MV-4-11 (cell line): ENCODE results near the gene PLSCR3.
"Not testable (repeated sequence)": the region's sequence is repeated elsewhere in the genome, so short reads cannot be mapped to it uniquely, and the experiment has no call there.

Experiments
- DNase-seq: peaks from one replicate; lab custom pipeline; 2025; lab: John Stamatoyannopoulos, UW

Gene PLSCR3

DNA sequence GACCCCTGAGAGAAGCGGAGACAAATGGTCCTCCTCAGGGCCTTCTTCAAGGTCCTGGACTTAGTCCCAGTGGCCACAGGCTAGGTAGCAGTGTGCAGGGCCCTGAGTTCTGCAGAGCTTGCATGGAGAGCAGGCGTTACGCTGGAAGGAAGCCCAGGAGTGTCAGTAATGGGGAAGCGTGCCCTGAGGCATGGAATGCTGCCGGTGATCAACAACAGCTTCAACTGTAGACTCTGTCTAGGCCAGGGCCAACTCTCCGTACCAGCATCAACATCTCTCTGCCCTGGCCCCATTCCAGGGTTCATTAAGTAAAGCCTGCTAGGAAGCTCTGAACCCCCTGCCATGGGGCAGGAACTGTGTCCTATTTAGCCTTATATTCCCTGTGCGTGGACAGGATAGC lies 14.0 kb downstream of the PLSCR3 start:
- DNase-seq: no peak

DNA sequence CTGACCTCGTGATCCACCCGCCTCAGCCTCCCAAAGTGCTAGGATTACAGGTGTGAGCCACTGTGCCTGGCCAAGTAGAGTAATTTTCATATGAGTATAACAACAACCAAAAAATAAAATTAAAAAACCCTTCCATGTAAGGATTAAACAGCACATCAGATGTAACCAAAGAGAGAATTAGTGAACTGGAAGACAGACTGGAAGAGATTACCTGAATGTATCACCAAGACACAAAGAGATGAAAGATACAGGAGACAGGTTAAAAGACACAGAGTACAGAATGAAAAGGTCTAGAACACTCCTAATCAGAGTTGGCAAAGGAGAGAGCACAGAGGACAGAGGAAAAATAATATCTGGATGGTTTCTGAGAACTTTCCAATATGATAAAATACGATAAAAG lies 15.2 kb downstream of the PLSCR3 start:
- no peak for DNase-seq

DNA sequence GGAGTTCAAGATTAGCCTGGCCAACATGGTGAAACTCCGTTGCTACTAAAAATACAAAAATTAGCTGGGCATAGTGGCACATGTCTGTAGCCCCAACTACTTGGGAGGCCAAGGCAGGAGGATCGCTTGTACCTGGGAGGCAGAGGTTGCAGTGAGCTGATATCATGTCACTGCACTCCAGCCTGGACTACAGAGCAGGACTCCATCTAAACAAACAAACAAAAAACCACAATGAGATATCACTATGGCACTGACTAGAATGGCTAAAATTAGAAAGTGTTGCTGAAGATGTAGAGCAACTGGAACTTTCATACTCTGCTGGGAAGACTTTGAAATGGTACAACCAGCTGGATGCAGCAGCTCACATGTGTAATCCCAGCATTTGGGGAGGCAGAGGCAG lies 20.0 kb downstream of the PLSCR3 start:
- DNase-seq: no peak

DNA sequence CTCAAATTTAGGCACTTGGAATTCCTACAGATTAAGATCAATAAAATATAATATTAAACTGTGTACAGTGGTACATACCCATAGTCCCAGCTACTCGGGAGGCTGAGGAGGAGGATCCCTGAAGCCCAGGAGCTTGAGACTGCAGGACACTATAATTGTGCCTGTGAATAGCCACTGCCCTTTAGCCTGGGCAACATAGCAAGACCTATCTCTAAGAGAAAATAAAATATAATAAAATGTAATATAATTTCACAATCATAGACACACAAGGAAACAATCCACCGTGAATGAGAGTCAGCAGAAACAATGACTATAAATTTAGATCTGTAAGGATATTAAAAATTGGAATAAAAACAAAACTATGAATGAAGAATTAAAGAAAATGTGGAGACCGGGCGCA lies 23.5 kb downstream of the PLSCR3 start:
- no peak for DNase-seq

DNA sequence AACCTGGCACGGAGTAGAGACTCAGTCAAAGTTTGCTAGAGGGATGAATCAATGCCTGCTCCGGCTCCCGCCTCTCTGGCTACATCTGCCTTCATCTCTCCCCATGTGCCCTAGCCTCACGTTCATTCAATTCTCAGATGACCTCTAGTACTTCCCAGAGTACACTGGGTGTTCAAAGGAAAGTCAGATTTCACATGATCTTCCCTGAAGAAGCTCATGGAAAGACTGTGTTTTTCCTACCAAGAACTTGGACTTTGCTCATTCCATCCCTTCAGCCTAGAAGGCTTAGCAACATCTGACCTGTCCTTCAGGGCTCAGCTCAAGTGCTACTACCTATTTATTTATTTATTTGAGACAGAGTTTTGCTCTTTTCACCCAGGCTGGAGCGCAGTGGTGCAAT lies 24.5 kb downstream of the PLSCR3 start:
- DNase-seq: no peak

DNA sequence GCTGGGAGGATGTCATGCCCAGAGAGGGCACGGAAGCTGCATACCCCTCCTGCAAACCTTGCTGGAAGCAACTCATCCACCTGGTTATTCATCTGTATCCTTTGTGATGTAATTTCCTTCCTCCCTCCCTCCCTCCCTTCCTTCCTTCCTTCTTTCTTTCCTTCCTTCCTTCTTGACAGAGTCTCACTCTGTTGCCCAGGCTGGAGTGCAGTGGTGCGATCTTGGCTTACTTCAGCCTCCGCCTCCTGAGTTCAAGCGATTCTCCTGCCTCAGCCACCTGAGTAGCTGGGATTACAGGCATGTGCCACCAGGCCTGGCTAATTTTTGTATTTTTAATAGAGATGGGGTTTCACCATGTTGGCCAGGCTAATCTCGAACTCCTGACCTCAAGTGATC lies 25.7 kb downstream of the PLSCR3 start:
- DNase-seq: not testable (repeated sequence)

DNA sequence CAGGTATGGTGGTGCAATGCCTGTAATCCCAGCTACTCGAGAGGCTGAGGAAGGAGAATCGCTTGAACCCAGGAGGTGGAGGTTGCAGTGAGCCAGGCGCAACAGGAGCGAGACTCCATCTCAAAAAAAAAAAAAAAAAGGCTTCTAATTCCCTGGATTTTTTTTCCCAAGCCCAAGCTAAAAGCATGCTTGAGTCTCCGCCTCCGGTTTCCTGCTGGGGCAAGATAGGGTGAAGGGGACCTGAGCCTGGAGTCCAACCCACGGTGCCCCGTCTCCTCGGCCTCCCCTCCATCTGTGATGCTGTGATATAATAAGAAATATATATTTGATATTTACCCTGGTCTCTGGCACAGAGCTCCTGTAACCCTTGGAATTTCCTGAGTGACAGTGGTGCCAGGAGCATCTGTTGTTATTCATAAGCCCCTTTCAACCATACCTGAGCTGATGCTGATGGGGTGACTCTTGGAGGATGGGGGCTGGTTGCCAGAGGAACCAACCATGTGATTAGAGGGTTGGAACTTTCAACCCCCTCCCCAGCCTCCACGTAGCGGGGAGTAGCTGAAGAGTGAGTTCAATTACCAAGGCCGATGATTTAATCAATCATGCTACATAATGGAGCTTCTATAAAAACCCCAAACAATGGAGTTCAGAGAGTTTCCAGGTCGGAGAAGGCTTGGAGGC lies 26.3 kb downstream of the PLSCR3 start:
- DNase-seq: no peak

DNA sequence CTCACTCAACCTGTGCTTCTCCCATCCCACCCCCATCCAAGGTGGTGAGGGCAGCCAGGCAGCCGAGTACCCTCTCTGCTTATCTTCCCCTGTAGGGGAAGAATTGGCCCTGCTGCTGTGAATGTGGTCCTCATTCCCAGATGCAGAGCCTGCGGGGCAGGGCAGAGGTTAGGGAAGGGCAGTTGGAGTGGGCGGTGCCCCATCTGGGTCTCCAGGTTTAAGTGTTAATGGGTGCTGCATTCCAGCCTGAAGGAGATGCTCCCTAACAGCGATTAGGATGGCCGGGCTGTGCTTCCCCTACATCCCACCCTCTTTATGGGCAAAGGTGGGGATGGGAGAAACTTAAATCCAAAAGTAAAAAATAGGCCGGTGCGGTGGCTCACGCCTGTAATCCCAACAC lies 27.2 kb downstream of the PLSCR3 start:
- no peak for DNase-seq

DNA sequence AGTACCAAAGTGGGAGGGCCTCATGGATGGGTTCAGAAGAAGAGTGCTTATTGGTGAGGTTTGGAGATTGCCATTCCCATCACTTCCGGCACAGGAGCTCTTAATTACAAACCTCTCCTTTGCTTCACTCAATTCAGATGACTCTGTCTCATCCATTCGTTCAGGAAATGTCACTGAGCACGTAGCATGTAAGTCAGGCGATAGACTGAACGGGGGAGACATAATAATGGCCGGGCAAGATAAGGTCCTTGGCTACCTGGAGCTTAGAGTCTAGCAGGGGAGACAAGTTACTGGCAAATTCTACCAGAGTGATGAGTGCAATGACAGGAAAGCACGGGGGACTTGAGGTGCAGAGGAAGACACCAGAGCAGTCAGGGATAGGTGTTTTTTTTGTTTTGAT lies 28.4 kb downstream of the PLSCR3 start:
- DNase-seq: not testable (repeated sequence)

DNA sequence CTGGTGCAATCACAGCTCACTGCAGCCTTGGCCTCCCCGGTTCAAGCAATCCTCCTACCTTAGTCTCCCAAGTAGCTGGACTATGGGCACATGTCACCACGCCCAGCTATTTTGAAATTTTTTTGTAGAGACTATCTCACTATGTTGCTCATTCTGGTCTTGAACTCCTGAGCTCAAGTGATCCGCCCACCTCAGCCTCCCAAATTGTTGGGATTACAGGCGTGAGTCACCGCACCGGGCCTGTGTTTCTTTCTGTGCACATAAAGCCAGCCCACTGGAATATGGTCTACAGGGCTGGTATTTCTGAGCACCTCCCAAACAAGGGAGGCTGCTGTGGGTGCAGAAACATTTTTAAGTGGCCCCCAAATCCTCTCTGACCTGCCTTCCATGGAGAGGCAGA lies 31.0 kb downstream of the PLSCR3 start:
- no peak for DNase-seq

DNA sequence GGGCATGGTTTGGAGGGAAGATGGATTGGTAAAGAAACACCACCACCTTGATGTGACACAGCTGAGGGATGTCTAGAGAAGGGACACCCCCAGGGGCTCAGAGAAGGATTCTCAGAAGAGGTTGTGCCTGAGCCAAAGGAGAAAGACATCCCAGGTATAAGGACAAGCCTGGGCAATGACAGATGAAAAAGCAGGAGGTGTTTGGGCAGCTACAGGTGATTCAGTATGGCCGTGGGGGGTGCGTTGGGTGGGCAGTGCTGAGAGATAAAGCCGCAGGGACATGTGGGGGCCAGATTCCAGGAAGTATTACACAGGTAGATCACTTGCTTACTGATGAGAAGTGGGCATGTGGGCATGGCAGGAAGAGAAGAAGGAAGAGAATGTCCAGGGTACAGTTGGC lies 32.4 kb downstream of the PLSCR3 start:
- no peak for DNase-seq

DNA sequence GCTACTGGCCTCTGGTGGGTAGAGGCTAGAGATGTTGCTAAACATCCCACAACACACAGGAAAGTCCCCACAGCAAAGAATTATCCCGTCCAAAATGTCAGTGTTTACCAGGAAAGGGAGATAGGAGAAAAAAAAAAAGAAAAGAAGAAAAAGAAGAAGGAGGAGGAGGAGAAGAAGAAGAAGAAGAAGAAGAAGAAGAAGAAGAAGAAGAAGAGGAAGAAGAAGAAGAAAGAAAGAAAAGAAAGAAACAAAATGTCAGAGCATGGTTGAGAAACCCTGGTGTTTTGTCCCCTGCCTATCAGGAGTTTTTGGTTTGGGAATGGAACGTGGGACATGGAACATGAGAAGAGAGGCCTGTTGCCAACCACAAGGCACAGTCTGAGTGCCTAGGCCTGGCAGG lies 36.9 kb downstream of the PLSCR3 start:
- no peak for DNase-seq

DNA sequence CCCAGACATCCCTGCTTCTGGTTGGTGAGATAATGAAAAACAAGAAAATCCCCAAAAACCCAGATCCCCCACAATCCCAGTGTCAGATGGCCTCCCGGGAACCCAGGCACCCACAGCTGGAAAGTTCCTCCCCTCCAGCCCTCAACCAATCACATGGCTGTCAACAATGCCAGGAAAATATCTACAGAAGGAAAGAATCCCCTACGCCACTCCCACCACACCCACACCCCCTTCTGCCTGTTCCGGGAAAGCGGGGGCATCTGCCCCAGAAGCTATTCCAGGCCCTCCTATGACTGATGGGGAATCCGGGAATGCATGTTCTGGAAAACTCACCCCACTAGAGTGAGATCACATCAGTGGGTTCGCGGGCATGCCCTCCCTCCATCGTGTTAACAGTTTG lies 37.6 kb downstream of the PLSCR3 start:
- DNase-seq: no peak

DNA sequence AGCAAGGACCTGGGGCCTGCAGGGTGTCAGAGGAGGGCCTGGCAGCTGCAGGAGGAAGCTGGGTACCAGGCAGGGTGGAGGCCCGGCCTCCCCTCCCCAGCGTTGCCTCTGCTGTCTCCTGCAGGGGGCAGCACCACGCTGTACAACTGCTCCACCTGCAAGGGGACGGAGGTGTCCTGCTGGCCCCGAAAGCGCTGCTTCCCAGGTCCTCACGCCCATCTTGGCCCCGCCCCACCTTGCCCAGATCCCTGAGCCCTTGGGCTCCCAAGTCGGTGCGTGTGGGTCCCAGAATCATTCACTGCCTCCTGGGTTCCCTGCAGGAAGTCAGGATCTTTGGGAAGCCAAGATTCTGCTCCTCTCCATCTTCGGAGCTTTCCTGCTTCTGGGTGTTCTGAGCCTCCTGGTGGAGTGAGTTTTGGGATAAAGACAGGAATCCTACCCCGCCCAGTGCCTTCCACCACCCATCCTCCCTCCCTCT lies 38.2 kb downstream of the PLSCR3 start:
- DNase-seq: peak; percentile 69

DNA sequence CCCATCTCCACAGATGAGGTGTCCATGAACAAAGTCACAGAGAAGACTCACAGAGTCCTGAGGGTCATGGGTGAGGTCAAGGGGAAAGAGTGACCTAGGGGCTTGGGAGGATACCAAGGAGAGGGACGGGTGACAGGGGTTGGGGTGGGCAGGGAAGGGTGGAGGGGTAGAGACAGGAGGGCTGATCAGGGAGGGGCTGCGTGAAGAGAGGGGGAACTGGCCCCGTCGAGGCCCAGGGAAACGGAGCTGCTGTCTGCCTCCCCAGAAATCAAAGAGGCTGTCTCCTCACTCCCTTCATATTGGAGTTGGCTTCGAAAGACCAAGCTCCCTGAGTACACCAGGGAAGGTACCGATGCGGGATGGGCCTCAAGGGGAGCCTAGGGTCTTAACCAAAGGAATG lies 38.8 kb downstream of the PLSCR3 start:
- no peak for DNase-seq

DNA sequence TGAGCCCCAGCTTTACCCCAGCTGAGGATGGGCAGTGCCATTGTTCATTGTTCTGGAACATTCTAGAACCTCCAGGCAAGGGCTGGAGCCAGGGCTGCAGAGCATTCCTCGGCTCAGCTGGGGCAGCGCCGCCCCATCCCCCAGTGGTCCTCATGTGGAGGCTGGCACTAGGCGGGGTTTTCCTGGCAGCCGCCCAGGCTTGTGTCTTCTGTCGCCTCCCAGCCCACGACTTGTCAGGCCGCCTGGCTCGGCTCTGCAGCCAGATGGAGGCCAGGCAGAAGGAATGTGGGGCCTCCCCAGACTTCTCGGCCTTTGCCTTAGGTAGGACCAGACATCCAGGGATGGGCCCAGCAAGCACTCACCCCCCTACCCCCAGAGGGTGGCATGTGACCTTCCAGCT lies 39.3 kb downstream of the PLSCR3 start, which contains the start of gene TMEM95:
TMEM95 (plus strand) TSS at position 104 of the 400 bp plus-strand sequence; CDS start at position 153, 49 bp downstream.
- no peak for DNase-seq

DNA sequence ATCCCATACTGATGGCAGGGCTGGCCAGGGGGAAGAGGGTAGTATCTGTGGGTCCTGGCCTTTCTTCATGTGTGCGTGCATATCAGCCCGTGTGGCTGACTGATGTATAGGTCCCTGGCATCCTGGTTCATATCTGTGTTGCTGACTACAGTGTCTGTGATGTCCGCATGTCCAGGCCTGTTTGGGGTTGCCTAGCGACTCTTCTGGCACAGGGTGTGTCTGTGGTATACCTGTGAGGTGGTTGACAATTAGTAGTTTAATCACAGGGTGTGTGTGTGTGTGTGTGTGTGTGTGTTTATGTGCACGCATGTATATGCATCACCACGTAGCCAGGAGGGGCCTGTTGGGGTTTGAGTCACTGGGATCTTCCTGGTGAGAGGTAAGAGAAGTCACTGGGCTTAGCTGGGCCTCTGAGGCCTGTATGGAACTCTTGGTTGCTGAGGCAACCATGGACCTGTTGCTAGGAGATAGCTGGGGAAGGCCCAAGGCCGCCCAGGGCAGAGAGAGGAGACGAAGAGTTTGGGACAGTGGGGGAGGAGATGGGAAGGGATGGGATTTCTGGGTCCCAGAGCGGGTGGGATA lies 40.0 kb downstream of the PLSCR3 start:
- no peak for DNase-seq

DNA sequence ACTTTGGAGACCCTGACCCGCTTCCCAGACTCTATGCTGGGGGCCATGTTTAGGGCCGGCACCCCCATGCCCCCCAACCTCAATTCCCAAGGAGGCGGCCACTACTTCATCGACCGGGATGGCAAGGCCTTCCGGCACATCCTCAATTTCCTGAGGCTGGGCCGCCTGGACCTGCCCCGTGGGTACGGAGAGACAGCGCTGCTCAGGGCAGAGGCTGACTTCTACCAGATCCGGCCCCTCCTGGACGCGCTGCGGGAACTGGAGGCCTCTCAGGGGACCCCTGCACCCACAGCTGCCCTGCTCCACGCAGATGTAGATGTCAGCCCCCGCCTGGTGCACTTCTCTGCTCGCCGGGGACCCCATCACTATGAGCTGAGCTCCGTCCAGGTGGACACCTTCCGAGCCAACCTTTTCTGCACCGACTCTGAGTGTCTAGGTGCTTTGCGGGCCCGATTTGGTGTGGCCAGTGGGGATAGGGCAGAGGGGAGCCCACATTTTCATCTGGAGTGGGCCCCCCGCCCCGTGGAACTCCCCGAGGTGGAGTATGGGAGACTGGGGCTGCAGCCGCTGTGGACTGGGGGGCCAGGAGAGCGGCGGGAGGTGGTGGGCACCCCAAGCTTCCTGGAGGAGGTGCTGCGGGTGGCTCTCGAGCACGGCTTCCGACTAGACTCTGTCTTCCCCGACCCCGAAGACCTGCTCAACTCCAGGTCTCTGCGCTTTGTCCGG lies 41.3 kb downstream of the PLSCR3 start:
- no peak for DNase-seq

DNA sequence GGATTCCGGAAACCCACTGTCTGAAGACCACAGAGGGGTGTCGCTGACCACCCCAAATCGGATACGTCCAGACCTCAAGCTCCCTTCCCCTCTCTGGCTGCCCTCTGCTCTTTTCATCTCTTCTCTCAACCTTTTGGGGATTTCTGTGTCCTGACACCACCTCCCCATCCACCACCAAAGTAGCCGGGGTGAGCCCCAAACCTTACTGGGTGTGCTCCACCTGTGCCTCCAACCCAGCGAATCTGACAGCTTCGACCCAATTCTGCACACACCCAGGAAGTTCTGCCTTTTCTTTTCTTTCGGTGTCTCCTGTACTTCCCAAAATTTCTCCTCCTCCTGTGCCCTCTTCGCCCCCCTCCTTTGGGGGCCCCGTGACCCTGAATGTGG lies 41.8 kb downstream of the PLSCR3 start:
- DNase-seq: no peak

DNA sequence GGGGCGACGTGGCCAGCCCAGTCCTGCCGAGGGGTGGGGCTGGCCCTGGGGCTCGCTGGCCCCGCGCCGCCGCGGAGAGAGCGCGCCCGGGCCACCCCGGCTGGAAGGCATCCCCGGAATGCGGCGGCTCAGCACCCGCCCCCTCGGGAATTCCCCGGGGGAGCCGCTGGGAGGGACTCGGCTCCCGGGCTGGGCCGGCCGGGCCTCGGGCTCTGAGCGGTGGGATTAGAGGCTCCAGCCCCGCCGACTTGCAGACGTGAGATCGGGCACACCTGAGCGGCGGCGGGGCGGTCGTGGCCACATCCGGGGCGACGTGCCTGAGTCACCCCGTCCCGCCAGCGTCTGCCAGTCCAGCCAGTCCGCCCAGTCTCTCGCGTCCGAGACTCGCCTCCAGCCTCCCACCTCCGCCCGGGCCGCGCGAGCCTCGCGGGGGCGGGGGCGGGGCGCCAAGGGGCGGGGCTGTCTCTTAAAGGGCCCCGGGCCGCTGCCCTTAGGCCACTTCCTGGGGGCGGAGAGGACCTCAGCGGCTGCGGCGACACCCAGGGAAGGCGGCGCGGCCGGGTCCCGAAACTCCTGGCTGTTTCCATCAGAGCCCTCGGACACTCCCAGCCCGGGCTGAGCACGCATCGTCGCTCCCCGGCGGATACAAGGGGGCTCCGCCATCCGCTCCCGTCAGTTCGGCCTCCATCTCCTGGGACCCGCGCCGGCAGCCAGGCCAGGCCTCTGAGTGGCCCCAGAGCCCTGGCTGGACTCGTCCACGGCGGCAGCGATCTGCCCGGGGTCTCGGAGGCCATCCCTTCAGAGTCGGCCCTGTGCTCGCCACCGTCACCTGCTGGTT lies 42.4 kb downstream of the PLSCR3 start, which contains the start of gene KCTD11:
KCTD11 (plus strand) TSS at position 498 of the 838 bp plus-strand sequence.
- DNase-seq: peak; percentile 68

DNA sequence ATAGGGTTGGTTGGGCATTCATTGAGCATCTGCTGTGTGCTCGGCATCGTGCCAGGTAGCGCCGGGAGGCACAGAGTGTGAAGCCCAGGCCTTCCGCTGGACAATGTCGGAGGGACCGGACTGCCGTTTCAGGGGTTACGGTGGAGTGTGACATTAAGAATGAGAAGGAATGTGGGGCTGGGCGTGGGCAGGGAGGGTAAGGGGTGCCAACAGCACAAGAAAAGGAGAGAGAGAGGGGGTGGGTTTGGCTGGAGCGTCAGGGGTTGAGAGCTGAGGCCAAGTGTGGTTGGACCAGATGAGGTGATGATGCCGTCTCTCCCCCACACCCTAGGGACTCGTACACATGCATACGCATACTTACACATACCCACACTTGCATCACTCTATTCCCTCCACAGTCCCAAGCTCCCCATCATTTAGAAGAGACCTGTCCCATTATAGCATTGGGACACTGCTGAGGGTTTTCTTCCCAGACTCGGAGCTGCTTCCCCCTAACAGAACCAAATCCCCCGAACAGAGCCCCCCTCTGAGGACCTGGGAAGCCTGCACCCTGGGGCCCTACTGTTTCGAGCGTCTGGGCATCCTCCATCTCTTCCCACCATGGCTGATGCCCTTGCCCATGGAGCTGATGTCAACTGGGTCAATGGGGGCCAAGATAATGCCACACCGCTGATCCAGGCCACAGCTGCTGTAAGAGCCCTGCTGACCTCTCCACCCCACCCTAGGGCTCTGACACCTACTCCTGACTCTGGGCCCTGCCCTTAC lies 45.7 kb downstream of the PLSCR3 start:
- no peak for DNase-seq
